ENCODE results near the gene CD82. TPM values are rescaled to one million over a fixed set of nuclear protein-coding genes. Genes with fewer than 3 reads are reported as not detected.

CD82 gene
- total RNA-seq, 3 donors from 2014 or later (not counting 1 experiment from before 2014, with no cell fraction given), result 11.6 to 42.1 (median 13.0) TPM

GRCh38 chr11:44605068-44605708 is 39.7 kb downstream of the CD82 start:
- no peaks in the 10 kb centered on the region for H3K27me3 ChIP-seq (ENCODE audit: control insufficient read depth, insufficient read depth, low read length)
- no peaks in the 10 kb centered on the region for H3K27me3 Mint-ChIP-seq (ENCODE audit: low read depth in 2 of 2)
- 88% methylated on average over 23 of the region's 25 CpGs for WGBS (ENCODE audit: insufficient coverage)
- no peak overlapping the region for H3K4me3 ChIP-seq (ENCODE audit: low read length)
- ATAC-seq (no peak), DNase-seq (no peak)
- H3K27ac Mint-ChIP-seq, result no peak overlapping the region
- intact Hi-C loops (cut with micrococcal nuclease), result no loop called here
- H3K9me3 Mint-ChIP-seq, result no peaks in the 10 kb centered on the region
- no peaks in the 10 kb centered on the region for H3K36me3 Mint-ChIP-seq
- TF ChIP-seq CTCF (IDR thresholded peaks at IDR 0.05), result no peak
- H3K4me1 ChIP-seq (ENCODE audit: control insufficient read depth, insufficient read depth, low read length), result peaks cover 45% of the 10 kb centered on the region
- no peak overlapping the region for H3K27ac ChIP-seq (ENCODE audit: low read length)
- H3K4me1 Mint-ChIP-seq, result peaks cover 18% of the 10 kb centered on the region in 2 donors
- peaks cover 5% of the 10 kb centered on the region for H3K36me3 ChIP-seq (ENCODE audit: control insufficient read depth, insufficient read depth, low read length)
- no peaks in the 10 kb centered on the region for H3K9me3 ChIP-seq (ENCODE audit: control insufficient read depth, insufficient read depth, low read length)
- no peak overlapping the region for H3K4me3 Mint-ChIP-seq

- no peak for TF ChIP-seq CTCF (IDR thresholded peaks at IDR 0.05)
- no peaks in the 10 kb centered on the region for H3K9me3 Mint-ChIP-seq
- ATAC-seq, result no peak
- intact Hi-C loops (cut with micrococcal nuclease), result no loop called here
- peaks cover 20 to 22% of the 10 kb centered on the region in 2 donors for H3K4me1 Mint-ChIP-seq
- H3K27ac Mint-ChIP-seq, result no peak overlapping the region
- peaks cover 5% of the 10 kb centered on the region for H3K36me3 ChIP-seq (ENCODE audit: control insufficient read depth, insufficient read depth, low read length)
- H3K4me1 ChIP-seq (ENCODE audit: control insufficient read depth, insufficient read depth, low read length), result peaks cover 45% of the 10 kb centered on the region
- WGBS (ENCODE audit: insufficient coverage), result 92% methylated on average over 7 of the region's 7 CpGs
- no peaks in the 10 kb centered on the region for H3K27me3 Mint-ChIP-seq (ENCODE audit: low read depth in 2 of 2)
- no peak for DNase-seq
- no peak overlapping the region for H3K4me3 ChIP-seq (ENCODE audit: low read length)
- no peaks in the 10 kb centered on the region for H3K36me3 Mint-ChIP-seq
- H3K27ac ChIP-seq (ENCODE audit: low read length), result no peak overlapping the region
- no peaks in the 10 kb centered on the region for H3K27me3 ChIP-seq (ENCODE audit: control insufficient read depth, insufficient read depth, low read length)
- H3K4me3 Mint-ChIP-seq, result no peak overlapping the region
- H3K9me3 ChIP-seq (ENCODE audit: control insufficient read depth, insufficient read depth, low read length), result no peaks in the 10 kb centered on the region
Measured at GRCh38 chr11:44605965-44606364, 40.5 kb downstream of the CD82 start.

GRCh38 chr11:44606472-44606871 is 41.0 kb downstream of the CD82 start:
- Mint-ChIP-seq H3K27ac (no peak overlapping the region), H3K4me1 (peaks cover 20 to 22% of the 10 kb centered on the region in 2 donors), H3K9me3 (no peaks in the 10 kb centered on the region), H3K4me3 (no peak overlapping the region), H3K36me3 (no peaks in the 10 kb centered on the region), H3K27me3 (ENCODE audit: low read depth in 2 of 2) (no peaks in the 10 kb centered on the region)
- H3K36me3 ChIP-seq (ENCODE audit: control insufficient read depth, insufficient read depth, low read length), result peaks cover 5% of the 10 kb centered on the region
- no peaks in the 10 kb centered on the region for H3K9me3 ChIP-seq (ENCODE audit: control insufficient read depth, insufficient read depth, low read length)
- no peak overlapping the region for H3K4me3 ChIP-seq (ENCODE audit: low read length)
- DNase-seq, result no peak
- no peak overlapping the region for H3K27ac ChIP-seq (ENCODE audit: low read length)
- H3K4me1 ChIP-seq (ENCODE audit: control insufficient read depth, insufficient read depth, low read length), result peaks cover 47% of the 10 kb centered on the region
- H3K27me3 ChIP-seq (ENCODE audit: control insufficient read depth, insufficient read depth, low read length), result no peaks in the 10 kb centered on the region
- TF ChIP-seq CTCF (IDR thresholded peaks at IDR 0.05), result no peak
- ATAC-seq, result no peak
- intact Hi-C loops (cut with micrococcal nuclease), result no loop called here
- WGBS (ENCODE audit: insufficient coverage), result 97% methylated on average over 3 of the region's 3 CpGs

Measured in natural killer cell (primary cell).